ENCODE results near the gene ASAH2. TPM values are rescaled to one million over a fixed set of nuclear protein-coding genes. Genes with fewer than 3 reads are reported as not detected.

ASAH2 gene
- total RNA-seq, 1 experiment from 2014 or later = 6.4 TPM

- H3K27ac ChIP-seq (ENCODE audit: low read depth, low read length, poor library complexity, severe bottlenecking) = no peak overlapping the region
- no peaks in the 10 kb centered on the region for H3K36me3 ChIP-seq (ENCODE audit: insufficient read depth, low read length, poor library complexity, severe bottlenecking)
- H3K4me3 ChIP-seq (ENCODE audit: low read depth, low read length, poor library complexity, severe bottlenecking) = no peak overlapping the region
- CTCF ChIA-PET = no interaction called here
- intact Hi-C loops (cut with micrococcal nuclease; ENCODE audit: unreplicated experiment) = loop anchor here (10.0 kb wide), 1 partner anchor 815 kb away; no protein-coding TSS in a partner anchor
- H3K4me1 ChIP-seq (ENCODE audit: insufficient read depth, low read length, poor library complexity, severe bottlenecking) = peaks cover 9% of the 10 kb centered on the region
- no peak for DNase-seq (ENCODE audit: low spot score)
- POLR2A ChIA-PET (ENCODE audit: low non-redundant PET) = no interaction called here
- no peaks in the 10 kb centered on the region for H3K9me3 ChIP-seq (ENCODE audit: low read depth, low read length, poor library complexity, severe bottlenecking)
- TF ChIP-seq EZH2 (IDR thresholded peaks at IDR 0.05; ENCODE audit: borderline replicate concordance, low read depth, low read length, poor library complexity, severe bottlenecking) (no peak), CTCF (conservative IDR thresholded peaks at IDR 0.05; ENCODE audit: low read depth, low read length) (no peak)
- no TSS peak for BruUV-seq (replicated peaks)
- H3K27me3 ChIP-seq (replicated peaks; ENCODE audit: insufficient read depth, low read depth, low read length, poor library complexity) = no peaks in the 10 kb centered on the region
These were observed 31.7 kb downstream of the ASAH2 start for GRCh38 chr10:50219646-50220045.

GRCh38 chr10:50219200-50219599 lies 32.1 kb downstream of the ASAH2 start:
- Histone ChIP-seq H3K4me1 (ENCODE audit: insufficient read depth, low read length, poor library complexity, severe bottlenecking) (peaks cover 9% of the 10 kb centered on the region), H3K4me3 (ENCODE audit: low read depth, low read length, poor library complexity, severe bottlenecking) (no peak overlapping the region), H3K27ac (ENCODE audit: low read depth, low read length, poor library complexity, severe bottlenecking) (no peak overlapping the region), H3K9me3 (ENCODE audit: low read depth, low read length, poor library complexity, severe bottlenecking) (no peaks in the 10 kb centered on the region), H3K36me3 (ENCODE audit: insufficient read depth, low read length, poor library complexity, severe bottlenecking) (no peaks in the 10 kb centered on the region), H3K27me3 (replicated peaks; ENCODE audit: insufficient read depth, low read depth, low read length, poor library complexity) (no peaks in the 10 kb centered on the region)
- ChIA-PET POLR2A (ENCODE audit: low non-redundant PET) (no interaction called here), CTCF (no interaction called here)
- intact Hi-C loops (cut with micrococcal nuclease; ENCODE audit: unreplicated experiment) = no loop called here
- TF ChIP-seq EZH2 (IDR thresholded peaks at IDR 0.05; ENCODE audit: borderline replicate concordance, low read depth, low read length, poor library complexity, severe bottlenecking) (no peak), CTCF (conservative IDR thresholded peaks at IDR 0.05; ENCODE audit: low read depth, low read length) (no peak)
- no TSS peak for BruUV-seq (replicated peaks)
- no peak for DNase-seq (ENCODE audit: low spot score)

- peak; percentile 92 for DNase-seq (ENCODE audit: low spot score)
- ChIA-PET POLR2A (ENCODE audit: low non-redundant PET) (no interaction called here), CTCF (no interaction called here)
- no peaks in the 10 kb centered on the region for H3K36me3 ChIP-seq (ENCODE audit: insufficient read depth, low read length, poor library complexity, severe bottlenecking)
- peak overlapping the region; percentile 17 for H3K27ac ChIP-seq (ENCODE audit: low read depth, low read length, poor library complexity, severe bottlenecking)
- H3K27me3 ChIP-seq (replicated peaks; ENCODE audit: insufficient read depth, low read depth, low read length, poor library complexity) = no peaks in the 10 kb centered on the region
- H3K4me3 ChIP-seq (ENCODE audit: low read depth, low read length, poor library complexity, severe bottlenecking) = no peak overlapping the region
- BruUV-seq (replicated peaks) = no TSS peak
- intact Hi-C loops (cut with micrococcal nuclease; ENCODE audit: unreplicated experiment) = no loop called here
- TF ChIP-seq EZH2 (IDR thresholded peaks at IDR 0.05; ENCODE audit: borderline replicate concordance, low read depth, low read length, poor library complexity, severe bottlenecking) = no peak
- no peaks in the 10 kb centered on the region for H3K9me3 ChIP-seq (ENCODE audit: low read depth, low read length, poor library complexity, severe bottlenecking)
- H3K4me1 ChIP-seq (ENCODE audit: insufficient read depth, low read length, poor library complexity, severe bottlenecking) = peaks cover 9% of the 10 kb centered on the region
These were observed 34.4 kb downstream of the ASAH2 start for GRCh38 chr10:50216894-50217293.

- BruUV-seq (replicated peaks) = no TSS peak
- Histone ChIP-seq H3K4me3 (ENCODE audit: low read depth, low read length, poor library complexity, severe bottlenecking) (no peak overlapping the region), H3K36me3 (ENCODE audit: insufficient read depth, low read length, poor library complexity, severe bottlenecking) (no peaks in the 10 kb centered on the region), H3K27me3 (replicated peaks; ENCODE audit: insufficient read depth, low read depth, low read length, poor library complexity) (no peaks in the 10 kb centered on the region), H3K4me1 (ENCODE audit: insufficient read depth, low read length, poor library complexity, severe bottlenecking) (peaks cover 9% of the 10 kb centered on the region), H3K9me3 (ENCODE audit: low read depth, low read length, poor library complexity, severe bottlenecking) (no peaks in the 10 kb centered on the region), H3K27ac (ENCODE audit: low read depth, low read length, poor library complexity, severe bottlenecking) (peak overlapping the region; percentile 17)
- intact Hi-C loops (cut with micrococcal nuclease; ENCODE audit: unreplicated experiment) = no loop called here
- CTCF ChIA-PET = no interaction called here
- DNase-seq (ENCODE audit: low spot score) = no peak
- POLR2A ChIA-PET (ENCODE audit: low non-redundant PET) = no interaction called here
- TF ChIP-seq CTCF (conservative IDR thresholded peaks at IDR 0.05; ENCODE audit: low read depth, low read length) = no peak
- TF ChIP-seq EZH2 (IDR thresholded peaks at IDR 0.05; ENCODE audit: borderline replicate concordance, low read depth, low read length, poor library complexity, severe bottlenecking) = no peak
These were observed 34.9 kb downstream of the ASAH2 start for GRCh38 chr10:50216418-50216817.

Data from A673 (cell line).